Measurements from ENCODE around the gene ARHGAP24.
"Not testable (repeated sequence)": the region's sequence is repeated elsewhere in the genome, so short reads cannot be mapped to it uniquely, and the experiment has no call there.

ARHGAP24 gene

DNA sequence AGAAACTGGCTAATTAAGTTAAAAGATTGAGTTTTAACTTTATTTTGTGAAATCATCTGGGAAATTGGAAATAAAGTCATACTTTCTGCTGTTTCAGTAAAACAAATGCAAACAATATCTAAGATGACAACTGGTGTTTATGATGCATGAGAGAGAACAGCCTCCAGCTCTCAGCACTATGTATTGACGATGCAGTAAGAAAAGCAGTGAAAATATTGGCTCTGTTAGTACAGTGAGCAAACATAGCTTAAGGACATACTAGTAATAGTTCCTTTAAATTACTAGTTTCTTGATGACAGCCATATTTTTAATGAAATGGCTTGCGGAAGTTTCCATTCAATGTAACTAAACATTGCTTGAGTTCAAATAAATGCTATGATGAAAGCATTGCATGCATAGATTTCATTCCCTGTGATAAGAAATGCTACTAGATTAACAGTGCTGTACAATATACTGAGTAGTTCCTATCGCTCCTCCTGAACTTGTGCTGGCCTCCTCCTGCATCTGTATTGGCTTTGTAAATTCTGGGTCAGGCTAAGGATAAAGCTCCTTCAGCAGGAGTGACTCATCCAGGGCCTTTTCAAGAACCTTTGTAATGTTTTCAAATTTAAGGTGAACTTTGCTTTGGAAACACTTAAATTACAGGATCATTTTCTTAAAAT is 11.6 kb downstream of the ARHGAP24 start:
- DNase-seq, result peak; percentile 46

DNA sequence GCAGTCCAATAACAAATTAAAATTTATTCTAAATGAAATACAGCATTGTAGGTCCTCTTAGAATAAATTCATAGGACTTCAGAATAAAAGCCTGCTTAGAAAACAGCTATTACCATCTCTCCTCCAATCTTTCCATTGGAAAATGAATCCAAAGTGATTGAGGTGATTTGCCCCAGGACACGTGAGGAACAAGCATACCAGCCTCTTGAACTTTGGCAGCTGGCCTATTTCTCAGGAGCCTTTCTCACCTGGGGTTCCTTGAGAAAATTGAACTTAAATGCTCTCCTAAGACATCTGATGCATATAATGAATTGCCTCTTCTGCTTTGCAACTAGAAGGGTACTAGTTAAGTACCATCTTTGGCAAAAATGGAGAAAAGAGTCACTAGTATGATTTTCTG is 13.5 kb downstream of the ARHGAP24 start:
- DNase-seq, result no peak

DNA sequence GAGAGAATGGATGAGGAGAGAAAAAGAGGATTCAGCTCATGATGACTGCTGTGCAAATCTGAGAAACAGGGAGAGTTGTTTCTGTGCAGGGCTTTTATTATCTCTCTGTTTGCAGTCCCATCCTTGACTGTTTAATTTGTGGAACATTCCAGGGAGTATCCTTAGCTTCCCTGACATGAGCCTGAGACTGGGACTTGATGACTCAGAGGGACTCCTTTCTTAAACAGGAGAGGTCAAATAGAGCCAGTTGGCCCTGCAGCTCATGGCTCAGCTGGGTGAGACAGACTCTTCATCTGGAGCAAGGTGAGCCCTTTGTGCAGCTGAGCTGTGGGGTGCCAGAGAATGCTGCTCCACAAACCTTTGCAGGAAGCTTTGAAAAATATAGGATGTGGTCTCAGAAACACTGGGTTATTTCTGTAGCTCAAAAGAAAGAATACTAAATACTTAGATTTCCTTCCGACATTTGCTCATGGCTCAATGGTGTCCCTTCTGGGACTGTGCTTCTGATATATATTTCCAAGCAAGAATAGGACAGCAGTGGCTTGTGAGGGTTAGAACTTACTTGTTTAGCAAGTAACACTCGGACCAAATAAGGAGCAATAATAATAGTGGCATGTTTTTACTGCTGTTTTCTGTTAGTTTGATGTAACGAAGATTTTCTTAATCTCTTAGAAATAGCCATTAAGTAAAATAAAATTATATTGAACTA is 14.5 kb downstream of the ARHGAP24 start:
- DNase-seq, result peak; percentile 68

DNA sequence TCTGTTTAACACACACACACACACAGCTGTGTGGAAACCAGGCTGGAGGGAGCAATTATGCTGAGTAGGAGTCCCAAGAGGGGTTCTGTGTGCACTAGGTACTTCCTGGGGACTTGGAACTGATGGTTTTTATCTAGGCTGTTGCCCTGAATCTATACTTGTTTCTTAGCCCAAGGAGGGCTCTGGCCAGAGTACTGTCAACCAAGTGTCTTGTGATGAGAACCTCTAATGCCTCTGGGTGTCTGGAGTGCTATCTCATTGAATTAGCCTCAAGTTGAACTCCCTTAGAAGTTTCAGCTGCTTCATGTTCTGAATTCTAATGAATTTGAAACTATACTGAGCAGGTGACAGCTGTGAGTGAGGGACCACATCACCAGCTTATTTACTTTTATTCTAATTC is 16.6 kb downstream of the ARHGAP24 start:
- no peak for DNase-seq

DNA sequence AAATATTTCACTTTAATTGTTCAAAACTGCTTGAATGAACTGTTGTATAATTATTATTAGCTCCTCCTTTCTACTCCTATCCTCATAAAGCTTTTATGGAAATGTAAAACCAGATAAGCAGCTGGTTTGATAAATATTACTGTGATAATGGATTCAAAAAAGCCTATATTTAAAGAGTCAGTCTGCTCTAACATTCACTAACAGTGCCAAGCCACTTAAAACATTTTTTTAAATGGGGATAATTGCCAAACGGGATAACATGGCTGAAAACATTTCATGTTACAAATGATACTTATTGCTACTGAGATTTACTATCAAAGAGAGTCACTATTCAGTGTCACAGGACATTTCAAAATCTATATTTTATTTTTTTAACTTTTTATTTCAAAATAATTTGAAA is 17.4 kb downstream of the ARHGAP24 start:
- no peak for DNase-seq

DNA sequence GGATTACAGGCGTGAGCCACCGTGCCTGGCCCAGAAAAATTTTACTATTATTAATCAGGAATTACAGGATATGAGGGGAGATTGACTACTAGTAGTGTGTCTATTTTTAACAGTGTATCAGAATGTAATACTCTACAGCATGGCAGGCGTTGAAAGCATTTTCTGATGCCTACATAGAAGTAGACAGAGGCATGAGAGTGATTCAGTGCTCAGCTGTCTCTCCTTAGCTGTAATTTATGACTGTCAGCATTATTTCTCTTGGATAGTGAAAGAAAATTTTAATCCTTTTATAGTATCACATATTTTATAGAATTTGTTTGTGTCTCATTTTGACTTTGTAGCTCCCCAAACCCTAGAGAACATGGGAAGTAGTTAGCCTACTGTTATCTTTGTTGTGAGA is 20.7 kb downstream of the ARHGAP24 start:
- no peak for DNase-seq

DNA sequence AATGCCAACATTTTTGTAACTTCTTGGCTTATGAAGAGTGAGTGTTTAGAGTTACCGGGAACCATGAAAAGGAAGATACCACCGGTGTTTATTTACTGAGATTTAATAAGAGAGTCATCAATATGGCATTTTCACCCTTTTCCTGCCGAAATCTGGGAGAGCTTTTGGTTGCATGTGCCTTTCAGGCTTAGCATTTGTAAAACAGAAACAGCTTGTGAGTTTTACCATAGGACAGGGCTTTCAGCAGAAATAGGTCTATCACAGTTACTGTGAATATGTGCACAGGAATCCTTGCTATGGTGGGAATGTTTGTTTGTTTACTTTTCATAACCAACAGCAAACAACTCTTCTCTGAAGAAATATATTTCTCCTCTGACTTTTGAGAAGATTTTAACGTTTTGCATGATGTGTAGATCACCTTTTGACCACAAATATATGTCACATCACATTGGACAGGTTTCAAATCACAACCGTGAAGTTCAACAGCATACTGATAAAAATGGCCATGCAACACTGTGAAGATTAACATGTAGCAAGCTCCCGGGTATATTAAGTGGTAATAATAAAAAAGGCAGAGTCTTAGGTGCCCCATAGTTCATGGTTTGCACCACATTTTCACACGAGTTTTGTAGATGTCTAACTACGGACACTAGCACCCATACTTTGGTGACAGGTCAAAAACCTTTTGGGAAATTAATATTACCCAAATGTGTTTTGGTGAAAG is 21.3 kb downstream of the ARHGAP24 start:
- peak; percentile 70 for DNase-seq

DNA sequence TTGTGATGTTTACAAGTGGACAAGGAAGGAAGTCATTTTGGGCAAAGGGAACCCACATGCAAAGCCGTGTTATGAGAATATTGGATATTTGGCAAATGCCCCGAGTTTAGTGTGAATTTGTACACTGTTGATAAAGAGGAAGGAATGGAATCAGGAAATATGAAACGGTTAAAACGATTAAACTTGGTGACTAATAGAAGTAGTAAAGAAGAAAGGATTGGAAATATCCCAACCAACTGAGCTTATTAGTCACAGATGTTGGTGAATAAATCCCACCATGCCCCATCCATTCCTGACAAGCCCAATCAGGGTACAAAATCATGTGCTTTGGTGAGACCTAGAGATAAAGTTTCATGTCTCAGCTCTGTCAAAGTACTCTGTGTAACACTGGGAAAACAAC is 22.0 kb downstream of the ARHGAP24 start:
- DNase-seq, result peak; percentile 94

DNA sequence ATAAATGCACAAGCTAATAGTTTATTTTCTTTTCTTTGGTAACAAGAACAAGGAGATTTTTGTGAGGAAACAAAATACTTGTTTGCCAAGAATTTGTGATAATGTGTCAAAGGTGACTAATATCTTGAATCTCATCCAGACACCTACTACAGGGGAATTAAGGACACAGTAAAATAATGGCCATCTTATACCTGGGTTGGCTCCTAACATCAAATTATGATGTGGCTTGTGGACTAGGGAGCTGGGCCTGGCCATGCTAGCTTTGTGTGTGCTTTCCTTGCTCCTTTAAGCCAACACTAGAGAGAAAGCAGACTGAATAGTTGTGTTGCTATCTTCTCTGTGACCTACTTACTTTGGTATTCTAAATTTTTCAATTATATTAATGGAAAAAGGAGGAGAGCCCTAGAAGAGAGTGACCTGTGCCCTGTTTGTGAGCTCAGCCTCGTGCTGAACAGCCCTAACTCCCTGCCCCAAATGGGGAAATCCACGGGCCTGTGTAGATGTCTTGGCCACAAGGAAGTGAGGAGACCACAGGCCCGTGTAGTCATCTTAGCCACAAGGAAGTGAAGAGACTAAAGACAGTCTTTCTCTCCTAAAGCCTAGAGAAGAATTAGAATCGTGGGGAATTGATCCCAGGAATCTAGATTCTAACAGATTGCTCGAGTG is 23.3 kb downstream of the ARHGAP24 start:
- peak; percentile 75 for DNase-seq

DNA sequence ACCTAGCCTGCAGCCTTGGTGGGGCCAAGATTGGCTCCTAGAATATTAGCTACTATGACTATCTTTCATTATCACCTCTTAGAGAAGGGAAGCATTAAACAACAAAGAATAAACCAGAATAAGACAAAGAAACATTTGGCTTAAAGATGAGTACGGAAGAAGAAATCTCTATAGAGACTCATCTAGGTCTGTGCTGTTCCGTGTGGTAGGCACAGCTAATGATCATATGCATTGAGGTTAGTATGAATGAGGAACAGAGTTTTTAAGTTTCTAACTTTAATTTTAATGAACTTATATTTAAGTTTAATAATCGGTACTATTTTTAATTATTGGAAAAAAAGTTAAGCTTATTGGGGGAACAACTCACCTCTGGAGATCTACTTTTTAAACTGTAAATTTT is 24.6 kb downstream of the ARHGAP24 start:
- no peak for DNase-seq

DNA sequence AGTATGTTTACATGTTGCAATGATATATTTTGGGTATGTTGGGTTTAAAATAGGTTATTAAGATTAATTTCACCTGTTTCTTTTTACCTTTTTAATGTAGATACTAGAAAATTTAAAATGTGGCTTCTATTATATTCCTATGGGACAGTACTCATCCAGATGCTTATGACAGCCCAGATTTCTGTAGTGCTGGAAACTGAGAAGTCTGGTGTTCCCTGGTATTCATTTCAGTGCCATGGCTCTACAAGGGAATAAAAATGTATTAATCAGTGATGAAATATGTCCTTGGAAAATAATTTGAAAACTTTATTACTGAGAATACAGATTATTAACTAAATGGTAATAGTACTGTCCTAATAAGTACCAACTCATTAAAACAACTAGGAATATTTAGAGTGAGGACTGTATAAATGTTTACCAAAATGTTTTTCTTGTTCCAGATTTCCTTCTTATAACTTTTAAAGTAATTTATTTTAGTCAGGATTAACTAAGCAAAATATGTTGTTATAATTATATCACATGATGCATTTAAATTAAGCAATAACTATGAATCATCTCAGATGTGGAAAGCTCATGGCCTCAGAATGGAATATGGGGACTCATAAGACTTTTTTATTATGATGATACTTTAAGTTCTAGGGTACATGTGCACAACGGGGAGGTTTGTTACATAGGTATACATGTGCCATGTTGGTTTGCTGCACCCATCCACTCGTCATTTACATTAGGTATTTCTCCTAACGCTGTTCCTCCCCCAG is 25.3 kb downstream of the ARHGAP24 start:
- no peak for DNase-seq

DNA sequence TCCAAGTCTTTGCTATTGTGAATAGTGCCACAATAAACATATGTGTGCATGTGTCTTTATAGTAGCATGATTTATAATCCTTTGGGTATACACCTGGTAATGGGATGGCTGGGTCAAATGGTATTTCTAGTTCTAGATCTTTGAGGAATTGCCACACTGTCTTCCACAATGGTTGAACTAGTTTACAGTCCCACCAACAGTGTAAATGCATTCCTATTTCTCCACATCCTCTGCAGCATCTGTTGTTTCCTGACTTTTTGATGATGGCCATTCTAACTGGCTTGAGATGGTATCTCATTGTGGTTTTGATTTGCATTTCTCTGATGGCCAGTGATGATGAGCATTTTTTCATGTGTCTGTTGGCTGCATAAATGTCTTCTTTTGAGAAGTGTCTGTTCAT is 26.2 kb downstream of the ARHGAP24 start:
- DNase-seq, result not testable (repeated sequence)

DNA sequence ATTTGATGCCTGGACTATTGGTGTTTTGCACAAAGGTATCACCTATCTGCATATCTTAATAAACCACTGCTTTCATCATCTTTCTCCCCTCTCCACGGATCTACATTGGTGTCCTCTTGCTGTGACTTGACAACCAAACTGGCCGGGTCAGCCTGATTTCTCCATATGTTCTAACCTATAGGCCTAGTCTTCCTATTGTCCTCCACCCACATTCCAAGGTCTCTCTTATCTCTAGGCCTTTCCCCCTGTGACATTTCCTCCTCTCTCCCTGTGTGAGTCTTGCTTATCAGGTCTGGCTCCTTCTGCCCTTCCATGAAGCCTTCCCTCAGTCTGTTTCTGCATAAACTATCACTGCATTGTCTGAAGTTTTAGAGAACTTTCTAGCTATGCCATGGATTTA is 33.7 kb downstream of the ARHGAP24 start:
- DNase-seq, result no peak

DNA sequence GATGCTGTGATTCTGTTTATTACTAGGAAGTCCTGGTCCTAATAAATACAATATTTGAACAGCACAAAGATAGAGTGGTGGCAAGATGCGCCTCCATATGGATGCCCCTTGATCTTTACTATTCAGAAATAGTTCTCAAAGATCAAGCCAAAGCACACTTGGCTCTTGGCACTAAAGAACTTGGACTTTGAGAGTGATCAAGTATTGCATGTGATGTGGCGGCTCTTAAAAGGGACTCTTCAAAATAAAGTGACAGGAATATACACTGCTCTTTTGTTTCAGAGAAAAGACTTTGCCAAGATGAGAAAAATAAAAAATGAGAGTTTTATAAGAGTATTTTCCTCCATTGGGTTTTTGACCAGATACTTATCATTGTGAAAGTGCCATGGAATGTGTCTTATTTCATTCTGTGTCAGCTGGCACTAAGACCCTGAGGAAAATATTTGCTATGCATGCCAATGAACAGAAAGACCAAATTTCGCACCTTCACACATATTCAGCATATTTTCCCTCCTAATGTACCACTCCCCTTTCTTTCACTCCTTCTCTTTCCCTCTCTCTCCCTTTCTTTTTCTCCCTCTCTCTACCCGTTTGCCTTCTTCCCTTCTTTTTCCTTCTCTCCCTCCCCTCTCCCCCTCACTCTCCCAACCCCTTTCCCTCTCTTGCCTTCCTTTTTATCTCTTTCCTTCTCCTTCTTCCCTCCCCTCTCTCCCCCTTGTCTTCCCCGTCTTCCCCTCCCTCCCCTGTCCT is 35.1 kb downstream of the ARHGAP24 start:
- DNase-seq, result no peak

DNA sequence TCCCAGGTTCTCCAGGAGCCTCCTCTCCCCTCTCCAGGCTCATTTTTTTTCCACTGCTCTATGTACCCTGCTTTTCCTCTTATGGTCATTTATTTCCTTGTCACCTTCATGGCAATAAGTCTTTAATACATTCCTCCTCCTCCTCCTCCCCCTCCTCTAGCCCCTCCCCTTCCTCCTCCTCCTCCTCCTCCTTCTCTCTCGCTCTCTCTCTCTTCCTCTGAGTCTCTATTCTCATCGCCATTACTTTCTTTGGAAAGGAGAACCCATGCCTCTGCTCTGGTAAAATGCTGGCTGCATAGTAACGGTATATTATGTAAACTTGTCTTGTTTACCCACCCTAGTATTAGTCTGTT is 35.7 kb downstream of the ARHGAP24 start:
- no peak for DNase-seq

DNA sequence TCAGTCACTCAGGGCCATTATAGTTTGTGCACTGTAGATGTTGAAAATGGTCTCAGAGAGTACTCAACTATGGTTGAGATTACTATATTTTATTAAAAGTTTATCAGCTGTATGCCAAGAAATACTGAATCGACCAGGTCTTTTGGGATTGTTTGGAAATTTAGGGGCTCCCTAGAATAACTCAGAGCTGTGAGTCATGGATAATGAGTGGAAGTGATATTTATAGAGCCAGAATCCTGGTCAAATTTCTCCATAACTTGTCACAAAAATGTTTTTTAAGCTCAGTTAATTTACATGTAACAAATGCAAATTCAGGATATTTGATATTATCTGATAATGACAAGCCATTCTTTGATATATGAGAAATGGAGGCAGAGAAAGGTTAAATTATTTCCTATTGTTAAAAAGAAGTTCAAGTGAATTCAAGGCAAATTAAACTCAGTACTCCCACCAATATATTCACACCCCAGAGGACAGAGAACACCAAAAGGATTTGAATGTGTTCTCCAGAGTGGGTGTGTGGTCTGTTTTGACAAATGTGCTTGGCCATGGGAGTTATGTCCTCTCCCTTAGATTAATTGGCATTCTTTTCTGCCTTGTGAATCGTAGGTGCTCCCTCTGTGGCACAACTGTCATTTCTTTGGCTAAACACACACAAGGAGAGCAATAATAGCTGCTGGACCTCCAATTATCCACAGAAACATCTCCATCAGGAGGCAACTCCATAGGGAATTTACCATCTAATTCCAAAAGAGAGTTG is 37.7 kb downstream of the ARHGAP24 start:
- DNase-seq, result peak; percentile 19

DNA sequence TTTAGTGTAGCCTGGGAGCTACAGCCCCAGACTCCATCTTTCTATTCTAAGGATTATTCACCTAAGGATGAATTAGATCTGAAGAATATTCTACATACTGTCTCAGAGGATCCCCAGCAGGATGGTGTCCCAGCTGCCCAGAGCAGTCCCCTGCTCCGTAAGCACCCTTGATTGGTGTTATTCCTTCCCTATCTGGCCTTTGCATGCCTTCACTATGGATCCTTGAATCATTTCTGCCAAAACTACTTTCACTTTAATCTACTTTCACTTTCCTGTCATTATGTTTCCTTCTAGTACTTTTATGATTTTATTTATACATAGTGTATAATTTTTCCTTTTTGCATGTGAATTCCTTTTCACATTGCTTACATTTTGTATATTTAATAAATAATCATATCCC is 39.2 kb downstream of the ARHGAP24 start:
- DNase-seq, result no peak

DNA sequence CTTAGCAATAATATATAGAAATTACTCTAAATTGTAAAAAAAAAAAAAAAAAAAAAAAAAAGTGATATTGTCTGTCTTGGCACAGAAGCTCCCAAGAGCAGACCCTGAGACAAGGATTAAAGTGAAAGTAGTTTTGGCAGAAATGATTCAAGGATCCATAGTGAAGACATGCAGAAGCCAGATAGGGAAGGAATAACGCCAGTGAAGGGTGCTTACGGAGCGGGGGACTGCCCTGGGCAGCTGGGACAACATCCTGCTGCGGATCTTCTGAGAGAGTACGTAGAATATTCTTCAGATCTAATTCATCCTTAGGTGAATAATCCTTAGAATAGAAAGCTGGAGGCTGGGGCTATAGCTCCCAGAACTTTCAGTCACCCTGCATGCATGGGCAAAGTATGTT is 39.8 kb downstream of the ARHGAP24 start:
- no peak for DNase-seq

DNA sequence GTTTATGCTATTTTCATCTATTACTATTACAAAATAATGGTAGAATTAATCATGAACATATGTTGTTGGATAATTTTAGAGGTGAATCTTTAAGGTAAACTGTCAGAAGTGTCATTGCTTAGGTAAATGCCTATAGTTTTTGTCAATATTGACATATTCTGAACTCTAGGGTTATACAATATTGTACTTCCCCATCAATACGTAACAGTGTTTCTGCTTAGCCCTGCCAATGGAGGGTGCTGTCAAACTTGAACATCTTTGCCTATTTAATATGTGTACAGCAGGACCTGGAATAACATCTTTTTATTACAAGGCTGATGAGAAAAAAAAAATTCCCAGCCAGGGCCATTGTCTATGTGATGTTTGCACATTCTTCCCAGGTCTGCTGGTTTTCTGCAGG is 40.8 kb downstream of the ARHGAP24 start:
- DNase-seq, result no peak

DNA sequence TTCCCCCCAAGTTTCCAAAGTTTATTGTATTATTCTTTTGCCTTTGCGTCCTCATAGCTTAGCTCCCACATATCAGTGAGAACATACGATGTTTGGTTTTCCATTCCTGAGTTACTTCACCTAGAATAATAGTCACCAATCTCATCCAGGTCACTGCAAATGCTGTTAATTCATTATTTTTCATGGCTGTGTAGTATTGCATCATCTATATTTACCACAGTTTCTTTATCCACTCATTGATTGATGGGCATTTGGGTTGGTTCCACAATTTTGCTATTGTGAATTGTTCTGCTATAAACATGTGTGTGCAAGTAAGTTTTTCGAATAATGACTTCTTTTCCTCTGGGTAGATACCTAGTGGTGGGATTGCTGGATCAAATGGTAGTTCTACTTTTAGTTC is 43.6 kb downstream of the ARHGAP24 start:
- DNase-seq, result not testable (repeated sequence)
